Measurements from ENCODE around the gene CCDC157.

- TF ChIP-seq POLR2A (IDR thresholded peaks at IDR 0.05) (no peak), CTCF (IDR thresholded peaks at IDR 0.05) (no peak)
These were observed 23.7 kb upstream of the CCDC157 start for GRCh38 chr22:30332994-30333706.

Data from suprapubic skin (tissue), 3 donors.